NCI-H128 (cell line): ENCODE measurements around the gene AFG1L.
"Not testable (repeated sequence)": the region's sequence is repeated elsewhere in the genome, so short reads cannot be mapped to it uniquely, and the experiment has no call there.

Experiments used
- DNase-seq: peaks from one replicate; lab custom pipeline; 2025; ENCODE audit not compliant: unreplicated experiment; lab: John Stamatoyannopoulos, UW

AFG1L gene

DNA sequence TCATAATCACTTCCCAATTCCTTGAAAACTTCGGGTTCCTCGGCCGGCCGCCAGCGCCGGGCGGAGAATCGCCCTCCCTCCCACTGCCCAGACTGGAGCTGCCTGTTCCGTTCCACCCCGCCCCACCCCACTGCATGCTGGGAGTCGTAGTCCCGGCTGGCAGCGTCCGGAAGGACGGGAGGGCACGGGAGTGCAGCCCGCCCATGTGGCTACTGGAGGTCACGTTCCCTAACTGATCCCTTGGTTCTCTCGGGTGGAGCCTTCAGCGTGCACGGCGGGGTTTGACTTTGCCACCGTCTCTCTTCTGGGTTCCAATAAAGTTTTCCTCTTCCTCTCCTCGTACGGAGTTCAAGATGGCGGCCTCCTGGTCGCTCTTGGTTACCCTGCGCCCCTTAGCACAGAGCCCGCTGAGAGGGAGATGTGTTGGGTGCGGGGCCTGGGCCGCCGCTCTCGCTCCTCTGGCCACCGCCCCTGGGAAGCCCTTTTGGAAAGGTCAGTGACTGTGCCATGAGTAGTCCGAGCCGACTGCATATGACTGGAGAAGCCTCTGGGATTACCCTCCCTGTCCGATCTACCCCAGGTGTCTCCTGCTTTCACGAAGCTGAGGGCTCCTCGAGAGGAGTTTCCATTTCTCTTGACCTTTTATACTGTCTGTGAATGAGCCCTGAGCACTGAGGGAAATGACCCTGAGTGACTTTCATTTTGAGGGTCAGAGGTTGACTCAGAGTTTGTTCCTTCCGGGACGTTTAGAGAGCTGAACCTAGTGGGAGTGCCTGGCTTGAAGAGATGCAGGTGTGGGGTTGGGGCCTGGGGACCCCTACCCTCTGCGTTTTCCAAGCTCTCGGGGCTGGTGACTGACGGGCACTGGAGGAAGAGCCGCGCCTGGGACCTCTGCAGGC, at the start of gene AFG1L:
Gene AFG1L, plus strand, starts transcription at position 328 of the 899 bp plus-strand sequence. Its CDS starts 26 bp downstream, at position 354.
- peak; percentile 68 for DNase-seq

DNA sequence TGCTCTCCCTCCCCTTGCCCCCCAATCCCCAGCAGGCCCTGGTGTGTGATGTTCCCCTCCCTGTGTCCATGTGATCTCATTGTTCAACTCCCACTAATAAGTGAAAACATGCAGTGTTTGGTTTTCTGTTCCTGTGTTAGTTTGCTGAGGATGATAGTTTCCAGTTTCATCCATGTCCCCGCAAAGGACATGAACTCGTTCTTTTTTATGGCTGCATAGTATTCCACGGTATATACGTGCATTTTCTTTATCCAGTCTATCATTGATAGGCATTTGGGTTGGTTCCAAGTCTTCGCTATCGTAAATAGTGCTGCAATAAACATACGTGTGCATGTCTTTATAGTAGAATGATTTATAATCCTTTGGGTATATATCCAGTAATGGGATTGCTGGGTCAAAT, 49.8 kb upstream of the AFG1L start:
- not testable (repeated sequence) for DNase-seq

DNA sequence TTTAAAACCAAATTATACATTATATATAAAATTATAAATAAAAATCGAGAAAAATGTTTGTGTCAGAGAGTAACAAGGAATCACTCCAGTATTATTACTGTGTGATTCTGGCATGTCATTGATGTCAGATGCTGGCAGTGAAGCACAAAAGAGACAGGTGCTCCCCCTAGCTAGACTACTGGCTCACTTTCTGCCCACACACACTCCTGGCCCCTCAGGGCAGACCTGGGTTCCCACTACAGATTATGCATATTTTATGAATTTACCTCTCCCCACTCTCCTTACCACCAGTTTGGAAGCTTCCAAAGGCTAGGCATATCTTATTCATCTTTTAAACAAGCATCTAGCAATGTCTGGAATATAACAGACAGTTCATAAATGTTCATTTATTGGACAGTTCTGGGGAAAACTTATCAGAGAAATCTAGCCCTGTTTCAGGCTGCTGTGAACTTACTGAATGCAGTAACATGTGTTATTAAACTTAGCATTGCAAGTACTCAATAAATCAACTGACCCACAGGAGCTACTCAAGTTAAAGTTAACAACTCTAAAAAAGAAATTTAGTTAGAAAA, 46.8 kb upstream of the AFG1L start:
- DNase-seq: no peak

DNA sequence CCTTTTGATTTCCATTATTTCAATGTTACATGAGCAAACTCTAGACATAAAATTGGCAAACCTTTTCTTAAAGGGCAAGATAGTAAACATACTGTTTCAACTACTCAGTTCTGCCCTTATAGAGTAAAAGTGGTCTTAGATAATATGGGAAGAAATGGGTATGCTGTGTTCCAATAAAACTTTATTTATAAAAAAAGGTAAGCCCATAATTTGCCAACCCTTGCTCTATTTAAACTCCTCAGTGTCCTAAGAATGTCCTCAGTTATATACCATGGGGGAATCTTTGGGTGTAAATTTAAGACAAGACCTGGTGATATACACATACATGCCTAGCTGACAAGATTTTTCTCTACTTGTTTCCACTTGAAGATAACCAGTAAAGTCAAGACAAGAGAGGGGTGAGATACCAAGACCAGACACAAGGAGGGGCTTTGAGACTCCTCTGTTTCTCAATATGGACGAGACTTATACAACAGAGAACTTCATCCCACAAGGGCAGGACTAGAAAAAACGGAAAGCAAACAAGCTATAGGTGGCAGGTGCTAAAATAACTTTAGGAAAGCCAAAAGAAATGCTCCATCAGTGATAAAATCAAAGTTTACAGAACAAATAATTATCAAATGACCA, 44.5 kb upstream of the AFG1L start:
- no peak for DNase-seq

DNA sequence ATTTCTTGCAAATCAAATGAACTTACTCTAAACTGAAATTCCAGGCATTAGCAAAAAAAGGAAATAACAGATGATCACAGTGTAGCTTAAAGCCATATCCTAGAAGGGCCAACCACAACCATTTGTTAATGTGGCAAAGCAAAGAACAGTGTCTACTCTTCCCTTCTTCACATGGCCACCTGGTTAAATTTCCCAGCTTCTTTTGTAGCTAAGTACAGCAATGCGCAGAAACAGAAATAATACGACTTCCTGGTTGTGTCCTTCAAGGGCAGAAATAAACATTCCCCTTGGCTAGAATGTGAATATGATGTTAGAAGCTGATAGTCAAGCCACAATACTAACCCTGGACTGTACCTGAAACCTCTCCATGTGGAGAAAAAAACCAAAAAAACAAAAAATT, 43.6 kb upstream of the AFG1L start:
- DNase-seq: no peak

DNA sequence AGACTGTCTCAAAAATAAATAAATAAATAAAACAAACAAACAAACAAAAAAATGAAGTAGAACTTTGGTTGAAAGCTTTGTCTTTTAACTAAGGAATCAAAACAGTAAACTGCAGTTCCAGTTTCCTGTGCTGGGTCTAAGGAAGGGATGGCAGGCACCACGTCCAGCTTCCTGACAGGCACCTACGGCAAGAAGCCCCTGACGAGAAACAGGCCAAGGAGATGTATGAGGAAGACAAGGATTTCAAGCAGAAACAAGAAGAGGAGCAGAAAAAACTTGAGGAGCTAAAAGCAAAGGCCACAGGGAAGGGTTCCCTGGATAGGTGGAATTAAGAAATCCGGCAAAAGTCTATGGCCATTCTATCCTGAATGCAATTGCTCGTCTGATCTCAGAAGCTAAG, 42.8 kb upstream of the AFG1L start:
- DNase-seq: no peak

DNA sequence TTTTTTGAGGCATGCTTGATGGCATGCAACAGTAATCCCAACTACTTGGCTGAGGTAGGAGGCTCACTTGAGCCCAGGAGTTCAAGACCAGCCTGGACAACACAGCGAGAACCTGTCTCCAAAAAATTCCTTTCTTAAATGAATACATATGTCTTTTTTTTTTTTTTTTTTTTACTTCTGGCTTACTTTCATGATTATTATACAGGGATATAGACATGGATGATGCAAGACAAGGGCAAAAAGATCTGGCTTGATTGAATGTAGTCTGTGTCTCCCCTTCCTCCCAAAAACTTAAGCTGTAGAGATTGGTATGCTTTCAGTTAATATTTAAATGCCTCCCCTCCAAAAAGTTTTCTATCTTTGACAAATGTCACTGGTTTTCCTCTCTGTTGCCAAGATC, 41.6 kb upstream of the AFG1L start:
- no peak for DNase-seq

DNA sequence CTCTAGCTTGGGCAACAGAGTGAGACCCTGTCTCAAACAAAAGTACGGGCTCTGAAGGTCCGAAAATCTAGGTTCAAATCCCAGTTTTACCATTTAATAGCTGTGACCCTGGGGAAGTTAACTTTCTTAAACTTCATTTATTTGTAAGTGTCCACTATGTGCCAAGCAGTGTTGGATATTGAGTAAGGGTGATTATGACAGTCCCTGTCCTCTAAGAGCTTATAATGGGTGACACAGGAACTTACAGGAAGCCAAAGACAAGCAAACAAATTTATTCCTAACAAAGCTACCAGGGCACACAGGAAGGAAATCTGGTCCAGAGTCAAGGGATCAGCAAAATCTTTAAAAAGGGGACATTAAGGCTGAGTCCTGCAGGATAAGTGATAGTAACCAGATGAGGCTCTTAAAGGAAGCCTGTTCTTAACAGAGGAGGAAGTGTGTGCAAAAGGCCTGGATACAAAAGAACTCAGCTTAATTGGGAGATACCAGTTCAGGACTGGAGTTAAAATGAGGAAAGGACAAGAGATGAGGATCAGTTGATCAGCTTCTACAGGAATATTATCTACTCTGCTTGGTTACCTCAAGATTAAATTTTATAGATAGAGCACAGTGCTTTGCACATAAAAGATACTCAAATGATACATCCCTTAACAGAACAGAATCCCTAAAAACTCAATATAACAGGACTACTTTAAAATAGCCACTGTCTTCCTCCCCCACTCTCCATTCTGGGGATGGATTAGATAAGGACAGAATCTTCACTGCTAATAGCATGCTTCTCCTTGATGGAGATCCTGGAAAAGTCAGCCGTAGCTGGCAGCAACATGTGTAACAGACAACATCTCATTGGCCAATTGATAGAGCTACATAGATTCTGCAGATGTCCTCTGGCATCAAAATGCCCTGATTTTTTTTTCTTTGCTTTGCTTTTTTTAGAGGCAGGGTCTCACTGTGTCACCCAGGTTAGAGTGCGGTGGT, 40.1 kb upstream of the AFG1L start:
- no peak for DNase-seq

DNA sequence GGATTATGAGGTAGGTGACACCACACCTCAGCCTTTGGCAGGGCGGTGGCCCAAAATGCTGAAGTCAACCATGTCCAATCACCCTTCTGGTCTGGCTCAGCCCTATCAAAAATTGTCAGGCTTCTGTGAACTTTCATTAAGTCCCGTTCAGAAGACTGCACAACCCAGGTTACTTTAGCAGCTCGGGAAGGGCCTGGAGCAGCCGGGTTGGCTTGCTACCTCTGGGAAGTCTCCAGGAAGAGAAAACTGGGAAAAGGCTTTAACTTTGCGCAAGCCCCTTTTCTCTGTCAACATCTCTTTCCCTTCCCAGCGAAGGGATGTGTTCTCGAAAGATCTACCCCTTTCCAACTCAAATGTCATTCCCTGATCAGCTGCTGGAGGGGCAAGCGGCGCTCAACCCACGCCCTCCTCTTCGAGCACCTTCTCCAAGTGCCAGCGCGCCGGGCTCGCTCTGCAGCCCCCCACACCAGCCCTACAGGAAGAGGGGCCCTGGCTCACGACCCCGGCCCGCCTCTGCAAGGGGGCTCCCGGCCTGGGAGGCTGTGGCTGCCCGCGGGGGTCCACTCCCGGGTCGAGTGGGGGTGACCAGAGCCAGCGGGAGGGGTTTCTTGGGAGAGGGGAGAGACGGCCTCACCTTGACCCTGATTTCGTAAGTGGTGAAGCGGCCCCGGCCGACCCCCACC, 34.6 kb upstream of the AFG1L start:
- no peak for DNase-seq

DNA sequence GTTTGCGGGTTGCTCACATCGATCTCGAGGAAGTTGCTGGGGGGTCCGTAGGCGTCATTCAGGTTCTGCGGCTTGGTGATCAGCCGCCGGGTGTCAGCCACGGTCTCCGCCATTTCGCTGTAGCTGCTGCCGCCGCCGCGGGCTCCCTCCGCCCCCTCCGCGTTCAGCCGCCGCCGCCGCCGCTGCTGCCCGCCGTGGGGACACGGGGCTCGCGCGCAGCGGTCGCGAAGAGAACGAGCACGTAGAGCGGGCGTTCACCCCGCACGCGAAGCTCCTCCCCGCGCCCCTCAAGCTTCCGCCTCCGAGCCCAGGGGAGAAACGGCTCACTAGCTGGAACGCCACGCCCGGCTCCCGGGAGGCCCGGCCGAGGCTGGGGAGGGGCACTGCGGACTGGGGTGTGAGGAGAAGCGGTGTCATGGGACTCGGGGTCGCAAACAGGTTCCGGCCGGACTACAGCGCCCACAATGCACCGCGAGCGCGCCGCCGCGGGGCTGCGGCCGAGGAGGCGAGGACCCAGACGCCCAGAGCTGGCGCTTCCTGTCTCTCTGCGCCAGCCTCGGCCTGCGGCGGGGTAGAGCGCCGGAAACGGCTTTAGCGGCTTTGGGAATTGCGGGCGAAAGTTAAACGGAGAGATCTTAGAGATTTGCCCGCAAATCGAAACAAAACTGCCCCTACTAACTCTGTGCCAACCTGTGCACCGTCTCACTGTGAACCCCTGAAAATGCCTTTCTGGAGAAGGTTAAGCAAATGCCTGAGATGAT, 33.9 kb upstream of the AFG1L start, which contains the start of gene SNX3:
Gene SNX3, minus strand, starts transcription at position 232 of the 761 bp plus-strand sequence. Its CDS starts 119 bp downstream, at position 113.
- peak; percentile 95 for DNase-seq

DNA sequence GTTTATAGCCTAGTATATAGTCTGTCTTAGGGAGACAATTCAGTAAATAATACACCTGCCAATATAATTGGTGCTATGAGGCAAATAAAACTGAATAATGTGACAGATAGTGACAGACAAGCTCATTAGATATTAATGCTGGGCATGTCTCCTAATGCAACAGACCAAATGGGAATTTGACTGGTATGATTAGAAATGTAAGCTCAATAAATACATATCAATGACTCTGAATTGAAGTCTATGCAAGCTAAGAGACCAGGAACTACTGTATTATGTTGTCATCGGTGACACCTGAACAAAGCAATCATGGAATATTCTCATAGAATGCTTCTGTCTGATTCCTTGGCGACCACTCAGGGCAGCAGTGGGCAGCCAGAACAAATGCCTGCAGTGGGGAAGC, 31.5 kb upstream of the AFG1L start:
- no peak for DNase-seq

DNA sequence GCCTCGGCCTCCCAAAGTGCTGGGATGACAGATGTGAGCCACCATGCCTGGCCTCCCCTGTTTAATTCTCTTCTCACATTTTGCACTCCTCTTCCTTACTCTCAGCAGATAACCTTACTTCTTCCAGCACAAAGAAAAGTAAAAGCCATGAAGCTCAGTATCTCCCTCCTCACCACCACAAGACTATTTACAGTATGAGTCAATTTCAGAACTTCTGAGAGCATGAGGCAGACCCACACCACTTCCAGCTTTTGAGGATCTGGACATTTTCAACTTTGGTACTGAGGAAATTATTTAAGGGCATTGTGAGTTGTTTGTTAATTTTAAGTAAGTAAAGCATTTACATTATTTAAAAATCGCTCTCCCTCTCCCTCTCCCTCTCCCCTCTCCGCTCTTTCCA, 26.0 kb upstream of the AFG1L start:
- no peak for DNase-seq

DNA sequence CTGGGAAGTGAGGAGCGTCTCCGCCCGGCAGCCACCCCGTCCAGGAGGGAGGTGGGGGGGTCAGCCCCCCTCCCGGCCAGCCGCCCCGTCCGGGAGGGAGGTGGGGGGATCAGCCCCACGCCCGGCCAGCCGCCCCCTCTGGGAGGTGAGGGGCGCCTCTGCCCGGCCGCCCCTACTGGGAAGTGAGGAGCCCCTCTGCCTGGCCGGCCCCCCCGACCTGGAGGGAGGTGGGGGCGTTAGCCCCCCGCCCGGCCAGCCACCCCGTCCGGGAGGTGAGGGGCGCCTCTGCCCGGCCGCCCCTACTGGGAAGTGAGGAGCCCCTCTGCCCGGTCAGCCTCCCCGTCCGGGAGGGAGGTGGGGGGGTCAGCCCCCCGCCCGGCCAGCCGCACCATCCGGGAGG, 24.9 kb upstream of the AFG1L start:
- not testable (repeated sequence) for DNase-seq

DNA sequence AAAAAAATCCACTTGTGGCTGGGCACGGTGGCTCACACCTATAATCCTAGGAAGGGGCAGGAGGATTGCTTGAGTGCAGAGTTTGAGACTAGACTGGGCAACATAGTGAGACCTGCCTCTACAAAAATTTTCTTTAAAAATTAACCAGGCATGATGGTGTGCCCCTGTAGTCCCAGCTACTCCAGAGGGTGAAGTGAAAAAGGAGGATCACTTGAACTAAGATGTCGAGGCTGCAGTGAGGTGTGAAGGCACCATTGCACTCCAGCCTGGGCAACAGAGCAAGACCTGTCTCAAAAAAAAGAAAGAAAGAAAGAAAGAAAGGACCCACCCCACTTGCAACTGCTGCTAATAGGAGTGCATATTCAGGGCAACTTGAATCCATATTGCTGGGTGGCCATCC, 20.3 kb upstream of the AFG1L start:
- DNase-seq: no peak

DNA sequence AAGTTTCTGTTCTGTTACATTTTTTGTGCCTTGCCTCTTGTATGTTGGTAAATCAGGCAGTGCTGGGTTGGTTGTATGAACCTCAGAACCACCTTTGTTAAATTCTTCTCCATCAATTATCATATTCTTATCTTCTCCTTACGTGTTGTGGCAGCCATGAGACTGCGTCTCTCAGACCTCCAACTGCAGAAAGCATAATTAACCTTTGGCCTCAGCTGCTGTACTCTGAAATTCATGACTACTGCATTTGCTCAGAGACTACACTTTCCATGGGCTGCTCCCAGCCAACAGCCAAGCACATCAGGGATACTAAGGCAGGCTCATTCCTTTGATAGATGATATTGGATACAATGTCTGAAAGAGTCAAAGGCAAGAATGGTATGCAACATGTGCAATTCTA, 18.9 kb upstream of the AFG1L start:
- no peak for DNase-seq

DNA sequence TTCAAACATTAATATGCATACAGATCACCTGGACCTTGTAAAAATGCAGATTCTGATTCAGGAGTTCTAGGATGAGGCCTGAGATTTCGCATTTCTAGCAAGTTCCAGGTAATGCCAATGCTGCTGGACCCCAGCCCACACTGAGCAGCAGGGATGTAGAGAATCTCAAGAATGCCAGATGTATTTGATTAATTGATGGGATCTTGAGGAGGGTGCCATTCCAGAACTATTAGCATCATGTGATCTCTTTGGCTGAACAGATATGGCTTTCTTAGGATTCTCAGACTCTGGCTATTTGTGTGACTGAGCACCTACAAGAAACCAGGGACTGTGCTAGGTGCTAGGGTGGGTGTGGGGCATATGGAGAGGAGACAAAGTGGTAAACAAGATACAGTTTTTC, 17.6 kb upstream of the AFG1L start:
- no peak for DNase-seq

DNA sequence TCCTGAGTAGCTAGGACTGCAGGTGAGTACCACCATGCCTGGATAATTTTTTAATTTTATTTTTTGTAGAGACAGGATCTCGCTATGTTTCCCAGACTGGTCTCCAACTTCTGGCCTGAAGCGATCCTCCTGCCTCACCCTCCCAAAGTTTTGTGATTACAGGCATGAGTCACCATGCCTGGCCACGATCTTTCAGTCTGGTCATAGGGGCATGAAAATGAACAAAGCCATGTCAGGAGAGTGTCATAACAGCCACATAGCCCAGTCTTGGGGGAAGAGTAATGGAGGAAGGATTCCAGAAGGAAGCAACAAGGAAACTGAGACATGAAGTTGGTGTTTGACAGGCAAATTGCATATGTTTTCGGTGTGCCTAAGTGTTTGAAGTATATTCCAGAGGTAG, 17.0 kb upstream of the AFG1L start:
- no peak for DNase-seq

DNA sequence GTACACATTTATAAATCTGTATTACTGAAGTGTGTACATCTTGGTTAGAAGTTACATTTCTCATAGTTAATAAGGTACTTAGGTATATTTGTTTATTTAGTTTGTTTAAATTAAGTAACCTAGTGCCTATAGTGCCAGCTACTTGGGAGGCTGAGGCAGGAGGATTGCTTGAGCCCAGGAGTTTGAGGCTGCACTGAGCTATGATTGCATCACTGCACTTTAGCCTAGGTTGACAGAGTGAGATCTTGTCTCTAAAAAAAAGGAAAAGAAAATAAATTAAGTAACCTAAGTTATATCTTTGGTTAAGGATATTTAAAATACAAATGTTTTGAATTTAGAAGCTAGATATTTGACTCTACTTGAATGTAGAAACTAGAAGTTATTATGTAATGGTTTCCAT, 9.5 kb upstream of the AFG1L start:
- no peak for DNase-seq

DNA sequence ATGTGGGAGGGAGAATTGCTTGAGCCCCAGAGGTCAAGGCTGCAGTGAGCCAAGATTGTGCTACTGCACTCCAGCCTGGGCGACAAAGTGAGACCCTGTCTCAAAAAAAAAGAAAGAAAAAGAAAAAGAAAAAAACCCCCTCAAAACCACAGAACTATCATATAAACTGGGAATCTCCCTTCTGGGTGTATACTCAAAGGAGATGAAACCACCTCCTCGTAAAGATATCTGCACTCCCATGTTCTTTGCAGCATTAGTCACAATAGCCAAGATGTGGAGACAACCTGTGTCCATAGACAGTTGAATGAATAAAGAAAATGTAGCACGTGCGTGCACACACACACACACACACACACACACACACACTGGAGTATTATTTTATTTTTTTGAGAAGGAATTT, 8.5 kb upstream of the AFG1L start:
- no peak for DNase-seq

DNA sequence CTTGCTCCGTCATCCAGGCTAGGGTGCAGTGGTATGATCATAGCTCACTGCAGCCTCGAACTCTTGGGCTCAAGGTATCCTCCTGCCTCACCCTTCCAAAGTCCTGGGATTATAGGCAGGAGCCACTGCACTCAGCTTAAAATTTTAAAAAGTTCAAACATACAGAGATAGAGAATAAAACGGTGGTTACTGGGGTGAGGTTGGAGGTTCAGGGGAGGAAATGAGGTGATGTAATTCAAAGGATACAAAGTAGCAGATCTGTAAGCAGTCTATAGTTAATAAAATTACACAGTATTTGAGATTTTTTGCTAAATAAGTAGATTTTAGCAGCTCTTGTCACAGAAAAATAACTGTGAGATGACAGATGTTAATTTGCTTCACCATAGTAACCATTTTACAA, 7.5 kb upstream of the AFG1L start:
- DNase-seq: no peak
